Motor neuron (in vitro differentiated cells): Measurements from ENCODE around the gene PAQR5. TPM values are rescaled to one million over a fixed set of nuclear protein-coding genes. Genes with fewer than 3 reads are reported as not detected.

Experiments
- ATAC-seq, 8 experiments: fragments of 200-7000 bp; cut with Tn5 transposase; replicated peaks in 6 of 8; 2 replicates each; pipeline ENCODE4 v1.8.0; 2021; ENCODE audit warnings: mild to moderate bottlenecking in 8 of 8, moderate library complexity in 8 of 8
- H3K27ac ChIP-seq, 2 donors: fragments of 250-450 bp; sonication (Bioruptor Pico); 2 replicates each; pipeline ENCODE4 v1.9.0; 2021; ENCODE audit warnings: antibody characterized with exemption in 2 of 2, mild to moderate bottlenecking in 2 of 2, moderate library complexity in 1 of 2
- H3K4me1 ChIP-seq, 2 donors: fragments of 250-450 bp; sonication (Bioruptor Pico); replicated peaks in 1 of 2; 2 replicates each; pipeline ENCODE4 v1.6.1; 2021; ENCODE audit warnings: antibody characterized with exemption in 2 of 2, mild to moderate bottlenecking in 2 of 2, moderate library complexity in 1 of 2
- H3K4me3 ChIP-seq, 5 donors: fragments of 250-450 bp; sonication (Bioruptor Pico); 2 replicates each; pipeline ENCODE4 v1.9.0; 2021; ENCODE audit warnings: antibody characterized with exemption in 5 of 5, mild to moderate bottlenecking in 5 of 5, moderate library complexity in 4 of 5
- WGBS, 10 experiments: fragments of 450-650 bp; shearing (Covaris generic); methylation state at CpG; one replicate each; pipeline ENCODE4 v1.0.0; 2022; 5-methylcytosine and 5-hydroxymethylcytosine counted together
- in situ Hi-C, 9 experiments: fragments of 400-800 bp; cut with MboI; loops; one replicate each; pipeline ENCODE4 v1.15.0; 2021; ENCODE audit warnings: low sequenced_read_pairs in 9 of 9, low pct_unique_long_range_greater_than_20kb in 2 of 9; ENCODE audit not compliant: unreplicated experiment in 9 of 9
- total RNA-seq, 8 experiments: library from RNA; unstranded; fragments of 300-600 nt; gene quantifications; 2 replicates each; pipeline versions ENCODE4 v1.2.3 to v1.2.4, GENCODE V29; 2022

PAQR5 gene
- 1 to 10 TPM in 3 of 8 experiments, under 1 TPM in 5; 0.11 to 2.8 (median 0.62) TPM for total RNA-seq

GRCh38 chr15:69298697-69299441 is at the start of gene PAQR5:
Gene PAQR5 (plus strand): TSS chr15:69298912. CDS start chr15:69360081, 61,169 bp downstream.
- WGBS, 10 experiments = 1 to 40% methylated on average over 1 to 11 of the region's 74 CpGs; no CpG with 5 or more reads in 8 of the 10 experiments
- no peak within 1 kb of the TSS for H3K27ac ChIP-seq

GRCh38 chr15:69253156-69253555 is 45.6 kb upstream of the PAQR5 start:
- peak in 4 of 8 experiments; percentile 39 to 95 (median 62) for ATAC-seq
- WGBS, 10 experiments = 0 to 92% (median 38%) methylated on average over 1 to 3 of the region's 3 CpGs

More at GRCh38 chr15:69298697-69299441, at the start of gene PAQR5:
- in situ Hi-C loops = no loop called here
- ATAC-seq = peak; percentile 88 to 92 (median 89)
- H3K4me1 ChIP-seq = peaks cover 0 to 3% of the 10 kb centered on the region in 2 donors
- peak within 1 kb of the TSS; percentile 18 to 41 (median 31) for H3K4me3 ChIP-seq

GRCh38 chr15:69265347-69265955 is 33.3 kb upstream of the PAQR5 start:
- ATAC-seq = peak in 1 of 8 experiments; percentile 14
- in situ Hi-C loops = loop anchor here in 4 of 9 experiments (25.0 kb wide), 1 partner anchor 203 kb away; no protein-coding TSS in a partner anchor
- Histone ChIP-seq H3K4me3 (no peak overlapping the region), H3K4me1 (no peaks in the 10 kb centered on the region), H3K27ac (no peak overlapping the region)
- 0 to 92% (median 46%) methylated on average over 1 to 5 of the region's 5 CpGs for WGBS, 10 experiments

More at GRCh38 chr15:69253156-69253555, 45.6 kb upstream of the PAQR5 start:
- Histone ChIP-seq H3K27ac (no peak overlapping the region), H3K4me1 (no peaks in the 10 kb centered on the region), H3K4me3 (no peak overlapping the region)
- in situ Hi-C loops = loop anchor here in 4 of 9 experiments (25.0 kb wide), 1 partner anchor 191 kb away; no protein-coding TSS in a partner anchor

- H3K4me3 ChIP-seq = no peak overlapping the region
- no peak for ATAC-seq
- in situ Hi-C loops = loop anchor here in 4 of 9 experiments (25.0 kb wide), 1 partner anchor 209 kb away; no protein-coding TSS in a partner anchor
- H3K27ac ChIP-seq = no peak overlapping the region
- H3K4me1 ChIP-seq = peaks cover 8% of the 10 kb centered on the region in 2 donors
Observed at GRCh38 chr15:69271217-69271616, 27.5 kb upstream of the PAQR5 start.

GRCh38 chr15:69272139-69272538 is 26.6 kb upstream of the PAQR5 start:
- Histone ChIP-seq H3K4me1 (peaks cover 8% of the 10 kb centered on the region in 2 donors), H3K27ac (no peak overlapping the region), H3K4me3 (no peak overlapping the region)
- in situ Hi-C loops = loop anchor here in 4 of 9 experiments (25.0 kb wide), 1 partner anchor 210 kb away; no protein-coding TSS in a partner anchor
- WGBS, 10 experiments = 39 to 83% (median 57%) methylated on average over 2 to 3 of the region's 3 CpGs; no CpG with 5 or more reads in 2 of the 10 experiments
- ATAC-seq = no peak

GRCh38 chr15:69272891-69273290 is 25.8 kb upstream of the PAQR5 start:
- Histone ChIP-seq H3K4me3 (no peak overlapping the region), H3K4me1 (peaks cover 8% of the 10 kb centered on the region in 2 donors), H3K27ac (no peak overlapping the region)
- in situ Hi-C loops = loop anchor here in 4 of 9 experiments (25.0 kb wide), 1 partner anchor 211 kb away; no protein-coding TSS in a partner anchor
- ATAC-seq = no peak
- 67 to 100% (median 70%) methylated on average over 1 to 5 of the region's 6 CpGs; no CpG with 5 or more reads in 3 of the 10 experiments for WGBS, 10 experiments

- H3K27ac ChIP-seq = no peak overlapping the region
- peaks cover 8% of the 10 kb centered on the region in 2 donors for H3K4me1 ChIP-seq
- in situ Hi-C loops = no loop called here
- no peak overlapping the region for H3K4me3 ChIP-seq
- WGBS, 10 experiments = 30 to 78% (median 60%) methylated on average over 2 to 4 of the region's 4 CpGs
- ATAC-seq = no peak
Observed at GRCh38 chr15:69275074-69275670, 23.5 kb upstream of the PAQR5 start.

- no peak overlapping the region for H3K4me3 ChIP-seq
- no peak overlapping the region for H3K27ac ChIP-seq
- in situ Hi-C loops = no loop called here
- 26 to 95% (median 82%) methylated on average over 3 to 8 of the region's 9 CpGs; no CpG with 5 or more reads in 1 of the 10 experiments for WGBS, 10 experiments
- no peak for ATAC-seq
- H3K4me1 ChIP-seq = peaks cover 8% of the 10 kb centered on the region in 2 donors
Observed at GRCh38 chr15:69275933-69276560, 22.7 kb upstream of the PAQR5 start.

GRCh38 chr15:69277316-69277715 is 21.4 kb upstream of the PAQR5 start:
- in situ Hi-C loops = no loop called here
- H3K4me1 ChIP-seq = peaks cover 8% of the 10 kb centered on the region in 2 donors
- 20 to 100% (median 81%) methylated on average over 1 to 8 of the region's 9 CpGs; no CpG with 5 or more reads in 3 of the 10 experiments for WGBS, 10 experiments
- no peak overlapping the region for H3K4me3 ChIP-seq
- H3K27ac ChIP-seq = no peak overlapping the region
- no peak for ATAC-seq

- no peak overlapping the region for H3K4me3 ChIP-seq
- 84 to 100% (median 96%) methylated on average over 2 to 5 of the region's 7 CpGs; no CpG with 5 or more reads in 5 of the 10 experiments for WGBS, 10 experiments
Observed at GRCh38 chr15:69279636-69280035, 19.1 kb upstream of the PAQR5 start.

GRCh38 chr15:69280783-69281182 is 17.9 kb upstream of the PAQR5 start:
- Histone ChIP-seq H3K4me1 (peaks cover 0 to under 1% of the 10 kb centered on the region in 2 donors), H3K4me3 (no peak overlapping the region), H3K27ac (no peak overlapping the region)
- in situ Hi-C loops = no loop called here
- 0 to 78% (median 38%) methylated on average over 1 to 3 of the region's 5 CpGs; no CpG with 5 or more reads in 3 of the 10 experiments for WGBS, 10 experiments
- ATAC-seq = no peak

More at GRCh38 chr15:69279636-69280035, 19.1 kb upstream of the PAQR5 start:
- no peak for ATAC-seq
- in situ Hi-C loops = no loop called here
- H3K27ac ChIP-seq = no peak overlapping the region
- peaks cover 7 to 8% of the 10 kb centered on the region in 2 donors for H3K4me1 ChIP-seq

- WGBS, 10 experiments = 43 to 95% (median 88%) methylated on average over 2 to 8 of the region's 9 CpGs; no CpG with 5 or more reads in 3 of the 10 experiments
- in situ Hi-C loops = no loop called here
Observed at GRCh38 chr15:69282104-69282743, 16.5 kb upstream of the PAQR5 start.

More at GRCh38 chr15:69282104-69282743, 16.5 kb upstream of the PAQR5 start:
- Histone ChIP-seq H3K4me3 (no peak overlapping the region), H3K4me1 (no peaks in the 10 kb centered on the region), H3K27ac (no peak overlapping the region)
- ATAC-seq = no peak
